Neural cell (in vitro differentiated cells): Measurements from ENCODE around the gene PPP2R3A. TPM values are rescaled to one million over a fixed set of nuclear protein-coding genes. Genes with fewer than 3 reads are reported as not detected.

Experiments
- H2AFZ ChIP-seq: fragments of 200-600, 300-800 bp; sonication (generic), shearing (Covaris generic); 2 replicates; pipeline ENCODE4 v1.6.0; 2014; ENCODE audit warnings: low read depth, mild to moderate bottlenecking, antibody characterized with exemption, low read length, moderate library complexity
- H3F3A ChIP-seq: fragments of 200-600 bp; shearing (Covaris generic); 2 replicates; pipeline ENCODE4 v1.6.1; 2016; ENCODE audit warnings: mild to moderate bottlenecking, moderate library complexity, mixed read lengths, antibody characterized with exemption, low read length; ENCODE audit not compliant: insufficient read depth, poor library complexity, severe bottlenecking
- H3K27ac ChIP-seq: fragments of 200-600, 300-800 bp; sonication (generic), shearing (Covaris generic); 2 replicates; pipeline ENCODE4 v1.5.1; 2014; ENCODE audit warnings: mild to moderate bottlenecking, low read length, moderate library complexity
- H3K27me3 ChIP-seq: fragments of 300-800, 200-600 bp; sonication (generic), shearing (Covaris generic); 2 replicates; pipeline ENCODE4 v1.6.0; 2014; ENCODE audit warnings: mild to moderate bottlenecking, low read depth, low read length, moderate library complexity; ENCODE audit not compliant: insufficient read depth
- H3K36me3 ChIP-seq: fragments of 300-800, 200-600 bp; sonication (generic), shearing (Covaris generic); 2 replicates; pipeline ENCODE4 v1.5.1; 2014; ENCODE audit warnings: mild to moderate bottlenecking, antibody characterized with exemption, low read length, moderate library complexity; ENCODE audit not compliant: insufficient read depth
- H3K4me2 ChIP-seq: fragments of 300-800, 200-600 bp; sonication (generic), shearing (Covaris generic); 2 replicates; pipeline ENCODE4 v1.6.0; 2014; ENCODE audit warnings: mild to moderate bottlenecking, low read length
- H3K4me3 ChIP-seq: fragments of 300-800, 200-600 bp; sonication (generic), shearing (Covaris generic); 2 replicates; pipeline ENCODE4 v1.5.1; 2014; ENCODE audit warnings: mild to moderate bottlenecking, low read length, moderate library complexity
- H3K79me2 ChIP-seq: fragments of 200-600 bp; shearing (Covaris generic); replicated peaks from 2 replicates; pipeline ENCODE4 v1.6.0; 2014; ENCODE audit warnings: mild to moderate bottlenecking, low read length, moderate library complexity; ENCODE audit not compliant: insufficient read depth
- H3K9ac ChIP-seq: fragments of 300-800, 200-600 bp; sonication (generic), shearing (Covaris generic); 2 replicates; pipeline ENCODE4 v1.6.1; 2016; ENCODE audit warnings: mild to moderate bottlenecking, low read length, mixed read lengths
- H3K9me2 ChIP-seq: fragments of 200-600 bp; shearing (Covaris generic); 2 replicates; pipeline ENCODE4 v1.6.1; 2016; ENCODE audit warnings: mild to moderate bottlenecking, low read length, mixed read lengths; ENCODE audit not compliant: insufficient read depth
- H3K9me3 ChIP-seq: fragments of 200-600, 300-800 bp; sonication (generic), shearing (Covaris generic); 2 replicates; pipeline ENCODE4 v1.6.1; 2016; ENCODE audit warnings: mild to moderate bottlenecking, mixed run types, low read length, moderate library complexity, mixed read lengths
- H4K20me1 ChIP-seq: fragments of 200-600 bp; shearing (Covaris generic); 2 replicates; pipeline ENCODE4 v1.6.1; 2016; ENCODE audit warnings: mild to moderate bottlenecking, mixed run types; ENCODE audit not compliant: insufficient read depth
- EP300 ChIP-seq: fragments of 450-650 bp; conservative IDR thresholded peaks from 2 replicates; pipeline ENCODE4 v1.6.1; 2014; ENCODE audit warnings: antibody characterized with exemption, mild to moderate bottlenecking, moderate library complexity; ENCODE audit not compliant: poor library complexity, severe bottlenecking
- EZH2 ChIP-seq: fragments of 200-600, 300-800 bp; shearing (Covaris generic), sonication (generic); IDR thresholded peaks from 2 replicates; pipeline ENCODE4 v1.6.1; 2014; ENCODE audit warnings: antibody characterized with exemption, low read length, borderline replicate concordance, mild to moderate bottlenecking; ENCODE audit not compliant: insufficient read depth, poor library complexity, severe bottlenecking
- MXI1 ChIP-seq: fragments of 450-650 bp; conservative IDR thresholded peaks from 2 replicates; pipeline ENCODE4 v1.6.1; 2014; ENCODE audit warnings: antibody characterized with exemption, mild to moderate bottlenecking; ENCODE audit not compliant: poor library complexity, severe bottlenecking
- POLR2AphosphoS5 ChIP-seq: IDR thresholded peaks from 2 replicates; pipeline ENCODE4 v1.6.1; 2012
- RAD21 ChIP-seq: fragments of 450-650 bp; conservative IDR thresholded peaks from 2 replicates; pipeline ENCODE4 v1.6.1; 2014; ENCODE audit warnings: antibody characterized with exemption, mild to moderate bottlenecking, moderate library complexity
- SMC3 ChIP-seq: fragments of 450-650 bp; conservative IDR thresholded peaks from 2 replicates; pipeline ENCODE4 v1.6.1; 2014; ENCODE audit warnings: antibody characterized with exemption, mild to moderate bottlenecking, moderate library complexity; ENCODE audit not compliant: poor library complexity
- TAF1 ChIP-seq: IDR thresholded peaks from 2 replicates; pipeline ENCODE4 v1.6.1; 2012; ENCODE audit warnings: low read depth
- polyA plus RNA-seq: library from polyadenylated mRNA; depleted of rRNA; stranded (reverse); fragments of >200 nt; gene quantifications from 2 replicates; pipeline ENCODE4 v1.2.3, GENCODE V29; 2014
- TF ChIP-seq, protein P1 (sequence below): fragments of 450-650 bp; IDR thresholded peaks from 2 replicates; pipeline ENCODE4 v1.5.1; 2014; ENCODE audit warnings: antibody characterized with exemption, mild to moderate bottlenecking, moderate library complexity; ENCODE audit not compliant: poor library complexity, severe bottlenecking
- TF ChIP-seq, protein P2 (sequence below): IDR thresholded peaks from 2 replicates; pipeline ENCODE4 v1.6.1; 2012; ENCODE audit warnings: borderline replicate concordance

Gene PPP2R3A
- polyA plus RNA-seq, 1 donor from 2014 or later = 17.9 TPM

DNA sequence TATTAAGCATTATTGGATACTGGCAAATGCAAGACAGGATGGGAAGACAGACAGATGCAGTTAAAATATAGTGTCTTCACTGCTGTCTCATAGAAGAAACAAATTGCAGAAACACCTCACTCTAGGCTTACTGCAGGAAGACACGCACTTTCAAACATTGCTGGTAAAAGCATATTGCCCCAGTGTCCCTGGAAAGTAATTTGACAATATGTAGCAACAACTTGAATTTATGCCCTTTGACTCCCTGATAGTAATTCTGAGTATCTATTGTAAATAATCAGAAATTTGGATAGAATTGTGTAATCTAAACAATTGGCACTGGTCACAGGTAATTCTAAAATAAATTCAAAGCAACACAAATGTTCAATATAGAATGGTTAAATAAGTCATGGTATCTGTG lies 168.6 kb downstream of the PPP2R3A start:
- Histone ChIP-seq H3K79me2 (no peaks in the 10 kb centered on the region), H3K4me3 (no peak overlapping the region), H3F3A (no peaks in the 10 kb centered on the region), H4K20me1 (no peaks in the 10 kb centered on the region), H3K9me2 (no peaks in the 10 kb centered on the region), H3K9me3 (no peaks in the 10 kb centered on the region), H3K27ac (no peak overlapping the region), H3K9ac (no peak overlapping the region), H3K27me3 (no peaks in the 10 kb centered on the region), H3K36me3 (no peaks in the 10 kb centered on the region), H3K4me2 (no peak overlapping the region), H2AFZ (no peak overlapping the region)
- TF ChIP-seq, protein P1, sequence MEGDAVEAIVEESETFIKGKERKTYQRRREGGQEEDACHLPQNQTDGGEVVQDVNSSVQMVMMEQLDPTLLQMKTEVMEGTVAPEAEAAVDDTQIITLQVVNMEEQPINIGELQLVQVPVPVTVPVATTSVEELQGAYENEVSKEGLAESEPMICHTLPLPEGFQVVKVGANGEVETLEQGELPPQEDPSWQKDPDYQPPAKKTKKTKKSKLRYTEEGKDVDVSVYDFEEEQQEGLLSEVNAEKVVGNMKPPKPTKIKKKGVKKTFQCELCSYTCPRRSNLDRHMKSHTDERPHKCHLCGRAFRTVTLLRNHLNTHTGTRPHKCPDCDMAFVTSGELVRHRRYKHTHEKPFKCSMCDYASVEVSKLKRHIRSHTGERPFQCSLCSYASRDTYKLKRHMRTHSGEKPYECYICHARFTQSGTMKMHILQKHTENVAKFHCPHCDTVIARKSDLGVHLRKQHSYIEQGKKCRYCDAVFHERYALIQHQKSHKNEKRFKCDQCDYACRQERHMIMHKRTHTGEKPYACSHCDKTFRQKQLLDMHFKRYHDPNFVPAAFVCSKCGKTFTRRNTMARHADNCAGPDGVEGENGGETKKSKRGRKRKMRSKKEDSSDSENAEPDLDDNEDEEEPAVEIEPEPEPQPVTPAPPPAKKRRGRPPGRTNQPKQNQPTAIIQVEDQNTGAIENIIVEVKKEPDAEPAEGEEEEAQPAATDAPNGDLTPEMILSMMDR = no peak
- TF ChIP-seq SMC3 (no peak), EZH2 (no peak), MXI1 (no peak), RAD21 (no peak), EP300 (no peak), TAF1 (no peak), POLR2AphosphoS5 (no peak)
- TF ChIP-seq, protein P2, sequence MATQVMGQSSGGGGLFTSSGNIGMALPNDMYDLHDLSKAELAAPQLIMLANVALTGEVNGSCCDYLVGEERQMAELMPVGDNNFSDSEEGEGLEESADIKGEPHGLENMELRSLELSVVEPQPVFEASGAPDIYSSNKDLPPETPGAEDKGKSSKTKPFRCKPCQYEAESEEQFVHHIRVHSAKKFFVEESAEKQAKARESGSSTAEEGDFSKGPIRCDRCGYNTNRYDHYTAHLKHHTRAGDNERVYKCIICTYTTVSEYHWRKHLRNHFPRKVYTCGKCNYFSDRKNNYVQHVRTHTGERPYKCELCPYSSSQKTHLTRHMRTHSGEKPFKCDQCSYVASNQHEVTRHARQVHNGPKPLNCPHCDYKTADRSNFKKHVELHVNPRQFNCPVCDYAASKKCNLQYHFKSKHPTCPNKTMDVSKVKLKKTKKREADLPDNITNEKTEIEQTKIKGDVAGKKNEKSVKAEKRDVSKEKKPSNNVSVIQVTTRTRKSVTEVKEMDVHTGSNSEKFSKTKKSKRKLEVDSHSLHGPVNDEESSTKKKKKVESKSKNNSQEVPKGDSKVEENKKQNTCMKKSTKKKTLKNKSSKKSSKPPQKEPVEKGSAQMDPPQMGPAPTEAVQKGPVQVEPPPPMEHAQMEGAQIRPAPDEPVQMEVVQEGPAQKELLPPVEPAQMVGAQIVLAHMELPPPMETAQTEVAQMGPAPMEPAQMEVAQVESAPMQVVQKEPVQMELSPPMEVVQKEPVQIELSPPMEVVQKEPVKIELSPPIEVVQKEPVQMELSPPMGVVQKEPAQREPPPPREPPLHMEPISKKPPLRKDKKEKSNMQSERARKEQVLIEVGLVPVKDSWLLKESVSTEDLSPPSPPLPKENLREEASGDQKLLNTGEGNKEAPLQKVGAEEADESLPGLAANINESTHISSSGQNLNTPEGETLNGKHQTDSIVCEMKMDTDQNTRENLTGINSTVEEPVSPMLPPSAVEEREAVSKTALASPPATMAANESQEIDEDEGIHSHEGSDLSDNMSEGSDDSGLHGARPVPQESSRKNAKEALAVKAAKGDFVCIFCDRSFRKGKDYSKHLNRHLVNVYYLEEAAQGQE = no peak

DNA sequence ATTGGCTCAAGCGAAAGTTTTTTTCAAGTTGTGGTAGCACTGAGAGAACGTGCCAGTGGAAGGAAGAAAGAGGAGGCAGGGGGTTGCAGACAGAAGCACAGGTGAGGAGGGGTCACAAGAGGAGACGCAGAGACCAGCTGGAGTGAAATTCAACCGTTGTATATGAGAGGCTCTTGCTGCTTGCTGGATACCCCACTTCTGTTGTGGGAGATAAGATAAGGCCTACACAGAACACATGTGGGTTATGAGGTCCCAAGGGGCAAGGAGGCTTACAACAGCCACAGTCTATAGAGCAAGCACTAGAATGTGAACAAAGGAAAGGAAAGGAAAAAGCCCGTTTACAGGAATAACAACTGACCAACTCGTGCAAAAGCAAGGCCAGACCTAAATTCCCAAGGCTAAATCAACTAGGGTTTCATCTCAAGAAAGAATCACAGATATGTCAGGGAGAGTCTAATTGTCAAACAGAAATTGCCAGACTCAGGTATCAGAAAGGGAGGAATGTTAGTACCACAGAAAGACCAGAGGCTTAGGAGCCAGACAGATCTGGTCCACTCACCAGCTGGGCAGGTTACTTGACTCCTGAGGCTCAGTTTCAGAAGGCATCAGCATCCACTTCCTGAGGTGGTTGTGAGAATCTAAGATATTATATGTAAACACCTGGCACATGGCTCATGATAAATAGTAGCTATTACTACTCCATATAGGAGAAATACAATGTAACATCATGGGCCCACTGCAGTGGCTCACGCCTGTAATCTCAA lies 169.7 kb downstream of the PPP2R3A start:
- Histone ChIP-seq H3K27ac (no peak overlapping the region), H3K9me2 (no peaks in the 10 kb centered on the region), H3K9me3 (no peaks in the 10 kb centered on the region), H3K4me2 (no peak overlapping the region), H4K20me1 (no peaks in the 10 kb centered on the region), H3F3A (no peaks in the 10 kb centered on the region), H3K79me2 (no peaks in the 10 kb centered on the region), H3K4me3 (no peak overlapping the region), H3K9ac (no peak overlapping the region), H3K36me3 (no peaks in the 10 kb centered on the region), H3K27me3 (no peaks in the 10 kb centered on the region), H2AFZ (no peak overlapping the region)
- TF ChIP-seq EP300 (no peak), TAF1 (no peak)
